ENCODE data around the gene KLHL7.
"Not testable (repeated sequence)": the region's sequence is repeated elsewhere in the genome, so short reads cannot be mapped to it uniquely, and the experiment has no call there.

KLHL7 gene

GRCh38 chr7:23181684-23182553, 76.3 kb downstream of the KLHL7 start, which contains the start of gene NUP42:
Gene NUP42 (plus strand): TSS chr7:23182048. CDS start chr7:23182086, 38 bp downstream.
- peak; percentile 93 for TF ChIP-seq POLR2A (IDR thresholded peaks at IDR 0.05; ENCODE audit: low read depth, low read length)
- FAIRE-seq (peak; percentile 99), DNase-seq (ENCODE audit: insufficient read length, low spot score) (peak; percentile 98)

GRCh38 chr7:23183279-23184012, 77.9 kb downstream of the KLHL7 start:
- FAIRE-seq = no peak
- no peak for TF ChIP-seq POLR2A (IDR thresholded peaks at IDR 0.05; ENCODE audit: low read depth, low read length)
- no peak for DNase-seq (ENCODE audit: insufficient read length, low spot score)

- DNase-seq (ENCODE audit: insufficient read length, low spot score) = no peak
- no peak for TF ChIP-seq POLR2A (IDR thresholded peaks at IDR 0.05; ENCODE audit: low read depth, low read length)
- no peak for FAIRE-seq
These were observed 78.7 kb downstream of the KLHL7 start for GRCh38 chr7:23184291-23184690.

- DNase-seq (ENCODE audit: insufficient read length, low spot score) = peak; percentile 23
- FAIRE-seq = peak; percentile 38
- TF ChIP-seq POLR2A (IDR thresholded peaks at IDR 0.05; ENCODE audit: low read depth, low read length) = no peak
These were observed 79.2 kb downstream of the KLHL7 start for GRCh38 chr7:23184709-23185359.

- DNase-seq (ENCODE audit: insufficient read length, low spot score) (no peak), FAIRE-seq (no peak)
- no peak for TF ChIP-seq POLR2A (IDR thresholded peaks at IDR 0.05; ENCODE audit: low read depth, low read length)
These were observed 80.4 kb downstream of the KLHL7 start for GRCh38 chr7:23185980-23186379.

GRCh38 chr7:23191022-23191421, 85.4 kb downstream of the KLHL7 start:
- FAIRE-seq (peak; percentile 41), DNase-seq (ENCODE audit: insufficient read length, low spot score) (no peak)
- TF ChIP-seq POLR2A (IDR thresholded peaks at IDR 0.05; ENCODE audit: low read depth, low read length) = no peak

GRCh38 chr7:23193650-23194227, 88.2 kb downstream of the KLHL7 start:
- FAIRE-seq = not testable (repeated sequence)

GRCh38 chr7:23196306-23196705, 90.7 kb downstream of the KLHL7 start:
- DNase-seq (ENCODE audit: insufficient read length, low spot score) (no peak), FAIRE-seq (no peak)
- TF ChIP-seq POLR2A (IDR thresholded peaks at IDR 0.05; ENCODE audit: low read depth, low read length) = no peak

More at GRCh38 chr7:23193650-23194227, 88.2 kb downstream of the KLHL7 start:
- not testable (repeated sequence) for DNase-seq (ENCODE audit: insufficient read length, low spot score)

GRCh38 chr7:23197745-23198144, 92.2 kb downstream of the KLHL7 start:
- not testable (repeated sequence) for FAIRE-seq; DNase-seq (ENCODE audit: insufficient read length, low spot score)

- FAIRE-seq (no peak), DNase-seq (ENCODE audit: insufficient read length, low spot score) (no peak)
- TF ChIP-seq POLR2A (IDR thresholded peaks at IDR 0.05; ENCODE audit: low read depth, low read length) = no peak
These were observed 94.7 kb downstream of the KLHL7 start for GRCh38 chr7:23200331-23200730.

GRCh38 chr7:23204241-23204640, 98.7 kb downstream of the KLHL7 start:
- FAIRE-seq (no peak), DNase-seq (ENCODE audit: insufficient read length, low spot score) (no peak)
- TF ChIP-seq POLR2A (IDR thresholded peaks at IDR 0.05; ENCODE audit: low read depth, low read length) = no peak

- no peak for DNase-seq (ENCODE audit: insufficient read length, low spot score)
- no peak for FAIRE-seq
- no peak for TF ChIP-seq POLR2A (IDR thresholded peaks at IDR 0.05; ENCODE audit: low read depth, low read length)
These were observed 100.0 kb downstream of the KLHL7 start for GRCh38 chr7:23205577-23205908.

- FAIRE-seq (no peak), DNase-seq (ENCODE audit: insufficient read length, low spot score) (no peak)
- TF ChIP-seq POLR2A (IDR thresholded peaks at IDR 0.05; ENCODE audit: low read depth, low read length) = no peak
These were observed 100.6 kb downstream of the KLHL7 start for GRCh38 chr7:23205909-23206767.
